RWPE1 (cell line): ENCODE results near the gene LCN12.

ENCODE experiments used
- CTCF ChIA-PET: fragments of 350-600 bp; sonication (Branson Sonifier 250); formaldehyde crosslinking; extraction: SDS; loops from one replicate; lab custom pipeline; 2021; lab: Yijun Ruan, JAX
- POLR2A ChIA-PET: fragments of 400-600 bp; formaldehyde crosslinking; extraction: SDS; loops from one replicate; lab custom pipeline; 2020; ENCODE audit warnings: antibody characterized with exemption; ENCODE audit not compliant: low non-redundant PET; lab: Yijun Ruan, JAX
- DNase-seq: peaks from one replicate; pipeline ENCODE4 v3.0.0; 2012; ENCODE audit warnings: low spot score
- H3K27ac ChIP-seq: fragments of 450-650 bp; 2 replicates; pipeline ENCODE4 v1.5.1; 2017
- CTCF ChIP-seq: fragments of 450-650 bp; conservative IDR thresholded peaks from 2 replicates; pipeline ENCODE4 v1.5.1; 2017; ENCODE audit warnings: low read depth, mild to moderate bottlenecking

LCN12 gene

GRCh38 chr9:136960212-136960937 is 8.3 kb downstream of the LCN12 start:
- TF ChIP-seq CTCF = no peak
- H3K27ac ChIP-seq = peak overlapping the region; percentile 66; the same call in 1 of the 2 replicates
- POLR2A ChIA-PET = interaction anchor here (0.5 kb wide), 1 partner anchor 60 kb away, joined by 4 read pairs; no protein-coding TSS in a partner anchor
- no peak for DNase-seq
- CTCF ChIA-PET = interaction anchor here (0.6 kb wide), 1 partner anchor 16 kb away, joined by 3 read pairs; the partner anchor contains the start of gene FBXW5

- DNase-seq = no peak
- TF ChIP-seq CTCF = no peak
- peak overlapping the region; percentile 66 for H3K27ac ChIP-seq
- POLR2A ChIA-PET = no interaction called here
- CTCF ChIA-PET = no interaction called here
Measured at GRCh38 chr9:136960938-136961275, 8.8 kb downstream of the LCN12 start.

GRCh38 chr9:136961279-136962065 is 9.4 kb downstream of the LCN12 start:
- CTCF ChIA-PET = interaction anchor here (1.1 kb wide), 1 partner anchor 68 kb away, joined by 4 read pairs; no protein-coding TSS in a partner anchor
- DNase-seq = no peak
- POLR2A ChIA-PET = no interaction called here
- TF ChIP-seq CTCF = no peak
- H3K27ac ChIP-seq = peak overlapping the region; percentile 66

- peak overlapping the region; percentile 66 for H3K27ac ChIP-seq
- ChIA-PET POLR2A (no interaction called here), CTCF (interaction anchor here (0.7 to 1.1 kb wide), 2 partner anchors 11 to 68 kb away, joined by 3 to 4 read pairs; no protein-coding TSS in a partner anchor)
- no peak for DNase-seq
- TF ChIP-seq CTCF = no peak
Measured at GRCh38 chr9:136962163-136962562, 10.1 kb downstream of the LCN12 start.

GRCh38 chr9:136962701-136963248 is 10.7 kb downstream of the LCN12 start:
- no peak for DNase-seq
- no peak for TF ChIP-seq CTCF
- CTCF ChIA-PET = interaction anchor here (0.7 kb wide), 1 partner anchor 11 kb away, joined by 3 read pairs; no protein-coding TSS in a partner anchor
- POLR2A ChIA-PET = no interaction called here
- H3K27ac ChIP-seq = peak overlapping the region; percentile 66

- POLR2A ChIA-PET = no interaction called here
- H3K27ac ChIP-seq = peak overlapping the region; percentile 66
- CTCF ChIA-PET = no interaction called here
- DNase-seq = no peak
- TF ChIP-seq CTCF = no peak
Measured at GRCh38 chr9:136963341-136963740, 11.3 kb downstream of the LCN12 start.
